ENCODE measurements around the gene INPP5A. TPM values are rescaled to one million over a fixed set of nuclear protein-coding genes. Genes with fewer than 3 reads are reported as not detected.

Gene INPP5A
- total RNA-seq, 2 experiments from 2014 or later = 9.1 to 9.9 TPM

DNA sequence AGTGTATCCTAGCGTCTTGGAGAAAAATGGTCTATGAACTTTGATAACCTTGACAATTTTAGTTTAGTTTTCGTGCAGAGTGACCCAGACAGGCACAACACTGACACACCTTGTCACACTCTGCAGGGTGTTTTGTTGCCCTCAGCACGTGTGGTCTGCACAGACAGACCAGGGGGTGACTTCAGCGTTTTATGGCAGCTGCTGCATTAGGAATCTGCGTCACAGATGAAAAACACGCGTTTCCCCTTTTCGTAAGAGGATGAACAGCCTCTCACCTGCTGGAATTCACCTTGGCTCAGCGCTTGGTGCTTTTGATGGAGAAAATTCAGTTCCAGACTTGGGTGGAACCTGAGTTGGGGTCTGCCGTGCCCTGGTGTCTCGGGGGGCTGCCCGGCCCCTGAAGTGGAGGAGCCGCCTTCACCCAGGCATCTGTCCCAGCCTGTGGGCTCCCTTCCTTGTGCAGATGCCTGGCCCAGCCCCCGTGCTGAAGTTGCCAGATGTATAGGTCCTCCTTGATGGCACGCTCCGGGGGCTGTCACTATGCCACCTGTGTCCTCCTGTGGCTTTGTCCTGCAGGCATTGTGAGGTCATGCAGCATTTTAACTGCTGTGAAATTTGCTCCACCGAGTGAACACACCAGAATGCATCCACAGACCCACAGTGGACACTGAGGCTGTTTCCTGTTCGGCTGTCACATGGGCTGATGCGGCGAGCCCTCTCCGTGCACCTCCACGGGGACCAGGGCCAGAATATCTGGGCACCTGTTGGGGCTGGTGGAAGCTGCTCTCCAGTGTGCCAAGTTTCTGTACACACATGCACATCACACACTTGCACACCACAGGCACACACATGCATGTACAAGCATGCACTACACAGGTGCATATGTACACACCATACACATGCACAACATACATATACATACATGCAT is 18.3 kb downstream of the INPP5A start:
- Mint-ChIP-seq H3K4me1 (peaks cover 31% of the 10 kb centered on the region), H3K9me3 (no peaks in the 10 kb centered on the region), H3K4me3 (no peak overlapping the region), H3K36me3 (ENCODE audit: low read depth) (no peaks in the 10 kb centered on the region), H3K27ac (no peak overlapping the region), H3K27me3 (no peaks in the 10 kb centered on the region)
- CTCF ChIA-PET = no interaction called here
- POLR2A ChIA-PET = no interaction called here
- no peak for DNase-seq

DNA sequence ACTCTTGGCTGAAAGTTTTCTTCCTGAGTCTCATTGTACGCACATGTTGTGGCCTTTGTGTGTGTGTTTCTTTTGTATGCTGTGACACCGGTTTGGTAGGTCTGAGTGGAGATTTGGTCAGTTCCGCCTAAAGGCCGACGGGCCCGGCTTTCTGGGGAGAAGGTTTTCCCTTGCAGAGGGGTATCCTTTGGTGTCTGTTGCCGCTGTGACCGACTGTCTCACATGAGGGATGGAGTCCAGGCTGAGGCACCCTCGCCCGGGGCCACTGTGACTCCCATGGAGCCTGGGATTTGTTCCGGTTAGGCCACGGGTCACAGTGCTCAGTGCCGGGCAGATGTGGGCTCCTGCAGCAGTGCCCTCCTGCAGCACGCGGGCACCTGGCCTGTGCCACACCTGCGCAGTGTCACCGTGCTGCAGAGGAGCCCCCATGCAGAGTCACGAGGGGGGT is 19.4 kb downstream of the INPP5A start:
- POLR2A ChIA-PET = no interaction called here
- CTCF ChIA-PET = no interaction called here
- Mint-ChIP-seq H3K36me3 (ENCODE audit: low read depth) (no peaks in the 10 kb centered on the region), H3K4me1 (peaks cover 24% of the 10 kb centered on the region), H3K27me3 (no peaks in the 10 kb centered on the region), H3K27ac (no peak overlapping the region), H3K9me3 (no peaks in the 10 kb centered on the region), H3K4me3 (no peak overlapping the region)
- no peak for DNase-seq

DNA sequence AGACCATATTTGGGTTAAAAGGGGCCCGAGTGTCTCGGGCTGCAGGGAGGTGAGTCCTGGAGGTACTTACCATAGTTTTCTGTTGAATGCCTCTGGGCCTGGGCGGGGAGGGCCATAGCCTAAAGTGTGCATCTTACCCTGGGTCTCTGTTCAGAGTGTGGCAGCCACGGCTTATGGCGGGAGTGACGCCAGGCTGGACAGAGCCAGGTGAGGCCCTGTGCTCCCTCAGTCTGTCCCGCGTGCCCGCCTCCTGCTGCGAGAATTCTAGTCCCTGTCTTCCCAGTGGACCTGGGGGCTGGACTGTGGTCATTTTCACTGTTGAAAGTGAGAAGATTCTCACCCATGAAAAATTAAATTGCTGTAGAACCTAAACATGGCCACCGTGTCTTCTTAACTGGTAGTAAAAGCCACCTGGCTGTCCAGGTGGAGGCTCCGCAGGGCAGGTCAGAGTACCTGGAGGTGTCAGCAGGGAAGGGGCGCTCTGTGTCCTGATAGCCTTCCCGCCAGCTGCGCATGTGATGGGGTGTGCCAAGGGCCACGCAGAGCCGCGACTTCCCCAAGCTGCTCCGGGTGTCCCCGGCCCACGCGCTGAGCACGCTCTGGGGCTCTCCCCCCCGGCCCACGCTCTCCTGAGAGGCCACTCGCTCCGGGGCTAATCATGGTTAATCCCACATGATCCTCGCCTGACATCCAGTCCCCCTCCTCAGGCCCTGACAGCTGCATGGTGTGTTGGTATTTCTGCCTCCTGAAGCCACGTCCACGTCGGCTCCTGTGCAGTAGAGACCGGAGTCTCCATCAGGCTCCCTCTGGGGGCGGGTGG is 20.3 kb downstream of the INPP5A start:
- no peaks in the 10 kb centered on the region for H3K27me3 Mint-ChIP-seq
- ChIA-PET POLR2A (no interaction called here), CTCF (interaction anchor here (1.7 to 2.9 kb wide), 2 partner anchors 10 to 14 kb away, joined by 6 to 11 read pairs; no protein-coding TSS in a partner anchor)
- no peaks in the 10 kb centered on the region for H3K9me3 Mint-ChIP-seq
- no peak overlapping the region for H3K27ac Mint-ChIP-seq
- H3K4me3 Mint-ChIP-seq = no peak overlapping the region
- DNase-seq = no peak
- peaks cover 24% of the 10 kb centered on the region for H3K4me1 Mint-ChIP-seq
- no peaks in the 10 kb centered on the region for H3K36me3 Mint-ChIP-seq (ENCODE audit: low read depth)

DNA sequence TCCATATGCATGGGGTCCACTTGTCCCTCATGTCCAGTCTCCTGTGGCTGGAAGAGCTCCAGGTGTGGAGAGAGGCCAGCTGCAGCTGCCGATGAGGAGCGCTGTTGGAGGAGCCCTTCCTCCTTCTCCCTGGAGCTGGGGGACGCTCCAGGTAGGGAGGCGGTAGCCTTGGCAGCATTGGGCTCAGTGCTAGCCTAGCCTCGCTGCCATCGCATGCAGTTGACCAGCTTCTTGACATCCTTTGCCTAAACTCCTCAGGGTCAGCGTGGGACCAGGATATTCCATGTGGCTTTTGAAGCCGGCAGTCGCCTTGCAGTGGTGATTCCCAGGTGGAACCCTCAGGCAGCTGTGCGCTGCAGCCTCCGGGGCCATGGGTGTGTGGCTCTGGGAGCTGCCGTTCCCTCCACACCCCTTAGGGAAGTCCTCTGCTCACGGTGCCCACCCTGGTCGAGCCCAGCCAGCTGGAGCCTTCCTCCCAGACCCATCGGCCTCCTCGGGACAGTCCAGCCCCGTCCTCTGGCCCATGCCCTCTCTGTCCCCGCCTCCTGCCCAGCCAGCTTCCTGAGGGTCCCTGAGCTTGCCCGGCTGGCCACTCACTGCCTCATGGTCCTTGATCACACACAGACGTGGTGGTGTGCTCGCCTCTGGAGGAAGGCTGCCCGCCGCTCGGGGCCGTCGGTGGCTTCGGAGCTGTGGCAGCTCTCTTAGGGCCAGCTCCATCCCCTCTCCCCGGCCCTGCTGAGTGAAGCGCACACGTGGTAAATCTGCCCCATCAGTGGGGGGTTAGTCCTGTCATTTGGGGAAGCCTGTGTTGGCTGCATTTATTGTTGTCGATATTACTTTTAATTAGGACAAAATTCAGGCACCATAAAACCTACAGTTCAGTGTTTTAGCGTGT is 21.2 kb downstream of the INPP5A start:
- DNase-seq = no peak
- H3K4me3 Mint-ChIP-seq = no peak overlapping the region
- H3K9me3 Mint-ChIP-seq = no peaks in the 10 kb centered on the region
- POLR2A ChIA-PET = no interaction called here
- H3K4me1 Mint-ChIP-seq = peaks cover 24% of the 10 kb centered on the region
- CTCF ChIA-PET = interaction anchor here (1.7 to 2.9 kb wide), 2 partner anchors 9 to 13 kb away, joined by 6 to 11 read pairs; no protein-coding TSS in a partner anchor
- H3K36me3 Mint-ChIP-seq (ENCODE audit: low read depth) = no peaks in the 10 kb centered on the region
- no peaks in the 10 kb centered on the region for H3K27me3 Mint-ChIP-seq
- no peak overlapping the region for H3K27ac Mint-ChIP-seq

DNA sequence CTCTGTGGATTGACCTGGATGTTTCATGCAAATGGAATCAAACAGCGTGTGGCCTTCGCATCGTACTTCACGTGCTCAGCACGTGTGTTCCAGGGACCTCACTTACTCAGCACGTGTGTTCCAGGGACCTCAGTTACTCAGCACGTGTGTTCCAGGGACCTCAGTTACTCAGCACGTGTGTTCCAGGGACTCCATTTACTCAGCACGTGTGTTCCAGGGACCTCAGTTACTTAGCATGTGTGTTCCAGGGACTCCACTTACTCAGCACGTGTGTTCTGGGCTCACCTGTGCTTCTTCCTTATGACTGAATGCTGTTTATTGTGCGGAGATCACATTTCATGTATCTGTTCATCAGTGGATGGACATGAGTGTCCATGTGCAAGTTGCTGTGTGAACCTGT is 22.0 kb downstream of the INPP5A start:
- CTCF ChIA-PET = interaction anchor here (0.6 to 2.9 kb wide), 4 partner anchors 9 to 197 kb away, joined by 3 to 11 read pairs (median 5); no protein-coding TSS in a partner anchor
- POLR2A ChIA-PET = no interaction called here
- no peaks in the 10 kb centered on the region for H3K27me3 Mint-ChIP-seq

DNA sequence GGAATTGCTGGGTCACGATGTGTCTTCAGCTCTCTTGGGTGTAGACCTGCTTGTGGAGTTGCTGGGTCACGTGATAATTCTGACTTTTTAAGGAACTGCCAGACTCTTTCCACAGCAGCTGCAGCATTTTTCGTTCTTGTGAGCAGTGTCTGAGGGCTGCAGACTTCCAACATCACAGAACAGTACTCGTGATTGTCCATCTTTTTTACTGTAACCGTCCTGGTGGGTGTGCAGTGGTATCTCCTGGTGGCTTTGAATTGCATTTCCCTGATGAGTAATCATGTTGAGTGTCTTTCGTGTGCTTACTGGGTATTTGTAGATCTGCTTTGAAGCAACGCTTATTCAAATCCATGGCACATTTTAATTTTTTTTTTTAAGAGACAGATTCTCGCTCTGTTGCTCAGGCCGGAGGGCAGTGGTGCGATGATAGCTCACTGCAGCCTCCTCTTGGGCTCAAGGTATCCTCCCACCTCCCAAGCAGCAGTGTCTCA is 22.7 kb downstream of the INPP5A start:
- H3K9me3 Mint-ChIP-seq = no peaks in the 10 kb centered on the region
- no peak for DNase-seq
- H3K4me3 Mint-ChIP-seq = no peak overlapping the region
- ChIA-PET POLR2A (no interaction called here), CTCF (interaction anchor here (0.6 to 2.9 kb wide), 4 partner anchors 8 to 198 kb away, joined by 3 to 11 read pairs (median 4); no protein-coding TSS in a partner anchor)
- H3K4me1 Mint-ChIP-seq = peaks cover 24% of the 10 kb centered on the region
- H3K36me3 Mint-ChIP-seq (ENCODE audit: low read depth) = no peaks in the 10 kb centered on the region
- H3K27ac Mint-ChIP-seq = no peak overlapping the region
- H3K27me3 Mint-ChIP-seq = no peaks in the 10 kb centered on the region

More for the DNA sequence above, 22.0 kb downstream of the INPP5A start:
- no peaks in the 10 kb centered on the region for H3K36me3 Mint-ChIP-seq (ENCODE audit: low read depth)
- no peaks in the 10 kb centered on the region for H3K9me3 Mint-ChIP-seq
- no peak overlapping the region for H3K4me3 Mint-ChIP-seq
- H3K27ac Mint-ChIP-seq = no peak overlapping the region
- H3K4me1 Mint-ChIP-seq = peaks cover 24% of the 10 kb centered on the region
- no peak for DNase-seq

DNA sequence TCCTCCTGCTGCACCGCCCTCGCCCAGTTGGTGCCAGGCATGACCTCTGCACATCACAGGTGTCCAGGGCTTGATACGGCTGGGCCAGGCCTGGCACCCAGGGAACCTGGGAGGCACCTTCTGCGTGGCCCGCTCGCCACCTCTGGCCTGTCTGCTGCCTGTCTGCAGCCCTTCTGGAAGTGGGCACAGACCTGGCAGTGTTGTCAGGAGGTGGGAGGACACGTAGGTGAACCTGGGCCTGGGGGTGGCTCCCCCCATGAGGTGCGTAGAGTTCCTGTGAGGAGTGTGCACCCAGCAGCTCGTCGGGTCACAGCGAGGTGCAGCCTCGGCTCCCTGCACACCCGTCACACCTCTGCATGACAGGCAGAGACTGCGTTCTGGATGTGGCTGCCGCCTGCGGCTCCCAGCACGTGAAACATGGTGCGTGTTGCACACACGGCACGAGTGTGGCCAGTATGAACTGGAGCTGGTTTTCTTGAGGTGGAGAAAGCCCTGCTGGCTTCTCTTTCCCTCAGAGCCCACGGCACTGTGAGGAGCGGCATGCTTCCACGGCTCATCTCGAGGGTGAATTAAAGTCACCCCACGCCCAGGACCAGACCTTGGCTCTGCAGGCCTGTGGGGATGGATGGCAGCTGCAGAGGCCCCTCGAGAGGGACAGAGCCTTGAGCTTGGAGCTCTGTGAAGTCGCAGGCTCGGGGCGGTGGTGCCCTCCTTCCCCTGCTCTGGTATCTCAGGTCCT is 24.8 kb downstream of the INPP5A start:
- Mint-ChIP-seq H3K4me3 (no peak overlapping the region), H3K27ac (no peak overlapping the region), H3K36me3 (ENCODE audit: low read depth) (no peaks in the 10 kb centered on the region), H3K9me3 (no peaks in the 10 kb centered on the region), H3K4me1 (peaks cover 16% of the 10 kb centered on the region), H3K27me3 (no peaks in the 10 kb centered on the region)
- POLR2A ChIA-PET = no interaction called here
- CTCF ChIA-PET = interaction anchor here (0.7 kb wide), 1 partner anchor 11 kb away, joined by 3 read pairs; no protein-coding TSS in a partner anchor
- no peak for DNase-seq

DNA sequence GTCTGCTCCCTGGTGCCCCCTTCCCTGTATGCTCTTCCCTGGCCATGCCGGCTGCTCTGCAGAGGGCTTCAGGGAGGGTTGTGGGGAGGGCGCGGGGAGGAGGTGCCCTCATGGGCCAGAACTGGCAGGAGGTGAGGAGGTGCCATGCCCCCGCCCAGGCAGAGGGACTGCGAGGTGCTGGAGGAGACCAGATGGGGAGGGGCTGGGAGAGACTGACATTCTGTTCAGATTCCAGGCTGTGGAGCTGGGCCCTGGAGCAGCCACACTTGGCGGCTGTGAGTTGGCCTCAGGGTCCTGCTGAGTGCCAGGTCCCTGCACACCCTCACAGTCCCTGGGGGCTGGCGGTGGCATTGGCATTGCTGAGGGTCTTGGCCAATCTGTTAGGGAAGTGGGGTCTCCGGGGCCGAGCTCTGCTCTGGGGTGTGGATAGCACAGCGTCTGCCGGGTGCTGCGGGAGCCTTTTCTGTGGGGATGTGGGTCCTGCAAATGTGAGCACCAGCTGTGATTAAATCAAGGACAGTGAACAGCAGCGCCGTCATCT is 25.4 kb downstream of the INPP5A start:
- DNase-seq = no peak
- Mint-ChIP-seq H3K27ac (no peak overlapping the region), H3K36me3 (ENCODE audit: low read depth) (no peaks in the 10 kb centered on the region), H3K9me3 (no peaks in the 10 kb centered on the region), H3K27me3 (no peaks in the 10 kb centered on the region), H3K4me3 (no peak overlapping the region), H3K4me1 (peaks cover 16% of the 10 kb centered on the region)
- ChIA-PET CTCF (no interaction called here), POLR2A (no interaction called here)

DNA sequence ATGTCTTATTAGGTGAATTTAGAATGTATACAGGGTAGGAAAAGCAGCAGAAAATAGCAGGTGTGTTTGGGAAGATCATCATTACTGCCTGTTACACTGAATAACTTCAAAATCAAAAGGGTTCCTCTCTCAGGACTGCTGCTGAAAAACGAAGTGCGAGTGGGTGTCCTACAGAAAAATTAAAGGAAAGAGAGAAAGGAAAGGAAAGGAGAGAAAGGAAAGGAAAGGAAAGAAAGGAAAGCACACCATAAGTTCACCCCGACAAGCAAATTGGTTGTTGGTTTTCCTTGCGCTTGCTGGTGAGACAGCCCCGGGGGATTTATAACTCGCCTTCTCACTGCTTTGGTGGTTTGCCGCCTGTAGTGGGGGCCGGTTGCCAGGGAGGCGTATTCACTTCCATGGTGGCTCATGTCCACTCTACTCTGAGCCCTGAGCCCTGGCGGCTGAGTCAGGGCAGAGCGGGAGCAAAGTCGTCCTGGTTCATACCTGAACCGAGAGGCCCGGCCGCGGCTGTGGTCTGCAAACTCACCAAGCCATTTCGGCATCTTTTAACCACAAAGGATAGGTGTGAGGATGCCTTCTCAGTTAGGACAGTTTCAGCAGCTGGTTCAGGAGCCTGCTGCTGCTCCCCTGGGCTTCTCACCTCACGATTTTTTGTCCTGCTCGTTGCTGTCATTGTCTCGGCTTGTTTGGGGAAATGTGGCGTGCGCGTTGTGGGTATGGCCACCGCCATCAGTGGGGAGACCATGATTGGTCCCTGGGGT is 26.1 kb downstream of the INPP5A start:
- ChIA-PET POLR2A (no interaction called here), CTCF (no interaction called here)
- Mint-ChIP-seq H3K4me1 (peaks cover 16% of the 10 kb centered on the region), H3K27ac (no peak overlapping the region), H3K27me3 (no peaks in the 10 kb centered on the region), H3K4me3 (no peak overlapping the region), H3K36me3 (ENCODE audit: low read depth) (no peaks in the 10 kb centered on the region), H3K9me3 (no peaks in the 10 kb centered on the region)
- DNase-seq = no peak

DNA sequence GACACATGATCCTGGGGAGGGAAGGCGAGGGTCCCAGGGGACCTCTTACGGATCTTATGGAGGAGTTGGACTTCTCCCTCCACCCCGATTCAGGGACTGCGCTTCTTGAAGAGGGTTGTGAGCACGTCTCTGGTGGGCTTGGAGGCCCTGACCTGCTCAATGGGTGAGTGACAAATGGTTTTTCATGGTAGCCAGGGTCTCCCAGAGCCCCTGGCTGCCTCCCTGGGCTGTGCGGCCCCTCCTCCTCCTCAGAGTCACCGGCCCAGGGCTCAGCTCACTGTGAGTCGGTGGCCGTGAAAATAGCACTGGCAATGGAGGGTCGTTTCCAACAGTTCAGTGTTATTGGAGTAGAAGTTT is 26.6 kb downstream of the INPP5A start:
- no peak overlapping the region for H3K27ac Mint-ChIP-seq
- H3K36me3 Mint-ChIP-seq (ENCODE audit: low read depth) = no peaks in the 10 kb centered on the region
- POLR2A ChIA-PET = no interaction called here
- H3K4me1 Mint-ChIP-seq = peaks cover 16% of the 10 kb centered on the region
- no peaks in the 10 kb centered on the region for H3K9me3 Mint-ChIP-seq
- no peaks in the 10 kb centered on the region for H3K27me3 Mint-ChIP-seq
- CTCF ChIA-PET = no interaction called here
- H3K4me3 Mint-ChIP-seq = no peak overlapping the region
- DNase-seq = no peak

DNA sequence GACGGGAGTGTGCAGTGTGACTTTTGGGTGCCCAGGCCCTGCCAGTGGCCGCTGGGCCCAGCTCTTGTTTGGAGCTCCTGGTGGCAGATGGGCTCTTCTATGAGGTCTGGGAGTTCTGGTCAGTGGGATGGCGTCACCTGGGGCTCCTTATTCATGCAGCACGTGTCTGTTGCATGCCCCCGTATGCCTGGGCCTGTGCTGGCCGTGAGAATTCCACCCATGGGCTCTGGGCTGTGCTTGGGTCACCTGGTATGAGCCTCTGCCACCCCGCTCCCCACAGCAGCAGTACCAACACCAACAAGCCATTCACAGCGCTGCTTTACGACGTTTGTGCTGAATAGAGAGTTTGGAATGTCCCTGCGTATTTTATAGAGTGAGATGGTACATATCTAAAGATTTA is 27.1 kb downstream of the INPP5A start:
- H3K27me3 Mint-ChIP-seq = no peaks in the 10 kb centered on the region
- DNase-seq = no peak
- no peaks in the 10 kb centered on the region for H3K36me3 Mint-ChIP-seq (ENCODE audit: low read depth)
- no peak overlapping the region for H3K4me3 Mint-ChIP-seq
- H3K4me1 Mint-ChIP-seq = peaks cover 14% of the 10 kb centered on the region
- H3K27ac Mint-ChIP-seq = no peak overlapping the region
- ChIA-PET POLR2A (no interaction called here), CTCF (no interaction called here)
- H3K9me3 Mint-ChIP-seq = no peaks in the 10 kb centered on the region

All from activated CD4-positive, alpha-beta T cell treated with anti-CD3 and anti-CD28 coated beads, Interleukin-2, amount 10 ng/mL, durations not matched to agents 7 days and 5 days (primary cell).